ENCODE data around the gene HOXD13.

Gene HOXD13

DNA sequence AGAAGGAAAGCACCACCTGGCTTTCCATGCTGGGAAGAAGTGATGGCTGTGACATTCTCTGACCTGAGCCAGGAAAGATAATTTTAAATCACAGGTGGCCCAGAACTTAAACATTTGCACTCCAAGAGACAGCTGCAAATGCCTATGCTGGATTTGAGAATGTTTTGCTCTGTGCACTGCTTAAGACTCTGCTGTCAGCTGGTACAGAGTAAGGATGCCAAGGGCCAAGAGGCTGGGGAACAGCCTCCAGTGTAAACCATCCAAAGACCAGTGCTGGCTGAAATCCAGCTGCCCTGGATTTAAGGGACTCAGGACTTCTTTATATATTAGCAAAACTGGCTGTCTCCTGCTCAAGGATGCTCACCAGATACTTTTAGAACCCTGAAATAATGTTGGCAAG, 40.9 kb downstream of the HOXD13 start:
- DNase-seq, result no peak

DNA sequence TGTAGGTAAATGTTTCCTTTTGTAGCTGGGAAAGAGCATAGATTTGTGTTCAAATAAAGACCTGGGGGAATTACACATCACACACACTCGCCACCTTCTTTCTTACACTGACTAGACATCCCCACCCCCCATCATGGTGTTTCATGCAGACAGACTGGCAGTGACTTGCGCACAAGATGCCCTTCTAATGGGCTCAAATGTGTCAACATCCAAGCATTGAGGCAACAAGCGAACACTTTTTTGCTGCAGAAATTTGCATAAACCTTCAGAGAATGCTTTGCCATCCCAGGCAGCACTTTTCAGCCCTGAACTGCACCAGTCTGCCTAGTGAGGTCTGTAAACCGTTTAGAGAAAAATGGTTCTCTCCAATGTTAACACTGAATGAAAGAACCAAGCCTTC, 41.5 kb downstream of the HOXD13 start:
- no peak for DNase-seq

DNA sequence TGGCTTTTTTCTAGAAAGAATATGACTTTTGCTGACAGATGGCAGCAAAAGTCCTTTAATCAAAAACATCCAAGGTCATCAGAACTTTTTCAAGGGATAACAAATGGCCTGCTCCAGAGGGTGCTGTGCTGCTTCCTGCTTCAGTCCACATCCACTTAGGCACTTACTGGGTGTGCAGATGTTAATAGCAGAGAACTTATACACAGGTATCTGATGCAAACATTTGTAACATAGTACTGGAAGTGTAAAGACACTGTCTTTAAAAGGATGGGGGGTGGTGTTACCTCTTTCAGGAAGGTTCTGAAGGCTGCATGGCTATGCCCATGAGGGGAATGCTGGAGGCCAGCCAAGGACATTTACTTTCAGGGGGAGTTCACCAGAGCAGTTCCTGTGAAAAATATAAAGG, 42.5 kb downstream of the HOXD13 start:
- no peak for DNase-seq

DNA sequence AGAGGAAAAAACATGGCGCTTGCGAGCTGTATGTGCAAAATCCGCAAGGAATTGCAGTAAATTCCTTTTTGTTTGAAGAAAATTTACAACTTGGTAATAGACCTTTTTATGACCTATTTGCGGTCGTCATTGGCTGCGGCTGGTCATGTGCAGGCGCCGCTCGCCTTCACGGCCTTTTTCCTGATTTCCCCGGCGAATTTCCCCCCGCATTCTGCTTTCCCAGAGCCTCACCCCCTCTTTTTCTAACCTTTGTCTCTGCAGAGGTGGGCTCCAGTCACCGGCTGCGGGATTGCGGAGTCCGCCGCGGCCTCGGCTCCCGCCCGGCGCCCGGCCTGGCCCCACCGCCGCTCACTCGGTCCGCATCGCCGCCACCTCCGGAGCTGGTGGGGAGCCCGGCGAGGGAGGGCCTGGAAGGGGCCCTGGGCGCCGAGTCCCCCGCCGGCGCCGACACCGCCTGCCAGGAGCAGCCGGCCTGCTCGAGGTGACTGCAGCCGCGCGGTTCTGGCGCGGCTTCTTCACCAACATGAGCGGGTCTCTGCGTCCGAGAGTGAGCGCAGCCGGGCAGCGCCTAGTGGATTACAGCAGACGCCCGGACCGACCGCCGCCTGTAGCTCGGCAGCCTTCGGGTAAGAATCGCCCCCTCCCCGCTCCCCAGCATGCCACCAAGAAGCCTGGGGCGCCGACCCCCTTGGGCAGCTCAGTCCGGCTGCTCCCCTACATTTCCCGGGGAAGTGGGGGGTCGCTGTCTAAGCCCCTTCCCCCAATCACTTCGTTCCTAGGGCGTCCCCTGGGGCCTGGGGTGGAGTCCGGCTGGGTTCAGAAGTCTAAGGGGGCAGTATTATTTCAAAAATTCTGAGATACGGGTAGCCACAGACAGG, 44.1 kb downstream of the HOXD13 start:
- no peak for DNase-seq

DNA sequence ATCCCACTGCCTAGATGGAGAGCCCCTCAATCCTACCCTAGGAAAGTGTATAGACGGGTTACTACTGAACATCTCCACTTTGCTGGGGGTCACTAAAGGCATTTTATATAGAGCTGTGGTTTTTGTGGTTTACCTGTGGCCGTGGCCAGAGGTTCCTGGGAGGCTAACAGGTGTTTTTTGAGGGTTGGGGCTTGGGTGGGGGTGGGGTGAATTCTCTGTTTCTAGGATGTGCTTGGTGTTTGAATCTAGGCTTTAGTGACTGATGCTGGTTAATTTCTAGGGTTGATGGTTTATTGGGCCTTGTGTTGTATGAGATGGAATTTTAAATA, 44.7 kb downstream of the HOXD13 start:
- no peak for DNase-seq

DNA sequence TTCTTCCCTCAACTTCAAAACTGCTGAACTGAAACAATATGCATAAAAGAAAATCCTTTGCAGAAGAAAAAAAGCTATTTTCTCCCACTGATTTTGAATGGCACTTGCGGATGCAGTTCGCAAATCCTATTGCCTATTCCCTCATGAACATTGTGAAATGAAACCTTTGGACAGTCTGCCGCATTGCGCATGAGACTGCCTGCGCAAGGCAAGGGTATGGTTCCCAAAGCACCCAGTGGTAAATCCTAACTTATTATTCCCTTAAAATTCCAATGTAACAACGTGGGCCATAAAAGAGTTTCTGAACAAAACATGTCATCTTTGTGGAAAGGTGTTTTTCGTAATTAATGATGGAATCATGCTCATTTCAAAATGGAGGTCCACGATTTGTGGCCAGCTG, 45.4 kb downstream of the HOXD13 start:
- no peak for DNase-seq

DNA sequence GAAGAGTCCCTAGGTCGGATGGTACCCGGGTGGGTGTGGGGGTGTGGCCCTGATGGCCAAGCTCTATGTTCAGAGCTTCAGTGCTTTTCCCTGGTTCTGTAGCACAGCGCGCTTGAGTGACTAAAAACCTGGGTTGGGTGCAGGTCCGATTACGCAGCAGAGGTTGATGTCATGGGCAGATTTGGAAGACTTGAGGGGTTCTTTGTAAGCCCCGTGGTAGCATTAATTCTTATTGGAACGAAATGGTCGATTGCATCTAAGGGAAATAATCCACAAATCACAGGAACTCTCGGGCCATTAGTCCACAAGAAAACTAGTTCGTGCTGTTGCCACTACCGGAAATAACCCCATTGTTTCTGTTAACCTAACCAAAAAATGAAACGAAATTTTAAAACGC, 46.0 kb downstream of the HOXD13 start:
- no peak for DNase-seq

DNA sequence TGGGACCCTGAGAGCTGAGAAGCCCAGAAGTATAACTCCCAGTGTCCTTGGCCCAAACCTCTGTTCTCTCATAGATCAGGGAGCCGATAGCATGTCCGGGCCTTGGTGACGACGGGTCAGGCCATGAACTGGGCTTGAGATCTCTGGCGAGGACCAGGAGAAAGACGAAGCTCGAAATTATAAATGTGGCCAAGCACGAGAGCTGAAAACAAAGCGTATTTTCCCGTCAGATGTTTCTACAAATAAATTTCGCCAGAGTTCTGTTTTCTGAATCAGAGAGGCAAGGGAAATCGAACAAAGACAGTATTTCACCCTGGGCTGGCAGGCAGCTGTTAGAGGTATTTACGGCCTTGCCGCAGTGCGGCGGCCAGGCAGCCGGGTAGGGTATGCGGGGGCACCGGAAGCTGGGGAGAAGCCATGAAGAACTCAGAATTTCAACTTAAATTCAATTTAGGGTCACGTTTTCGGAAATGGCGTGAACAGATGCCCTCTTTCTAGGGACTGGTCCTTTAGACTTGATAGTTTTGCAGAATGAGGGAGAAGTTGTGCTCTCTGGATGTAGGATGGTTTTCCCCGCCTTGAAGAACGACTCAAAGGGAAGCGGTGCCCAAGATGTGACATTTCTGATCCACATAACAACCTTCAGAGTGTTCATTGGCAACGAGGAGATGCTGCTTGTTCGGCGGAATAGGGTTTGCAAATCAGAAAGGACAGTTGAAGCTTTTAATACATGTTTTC, 46.6 kb downstream of the HOXD13 start:
- no peak for DNase-seq

DNA sequence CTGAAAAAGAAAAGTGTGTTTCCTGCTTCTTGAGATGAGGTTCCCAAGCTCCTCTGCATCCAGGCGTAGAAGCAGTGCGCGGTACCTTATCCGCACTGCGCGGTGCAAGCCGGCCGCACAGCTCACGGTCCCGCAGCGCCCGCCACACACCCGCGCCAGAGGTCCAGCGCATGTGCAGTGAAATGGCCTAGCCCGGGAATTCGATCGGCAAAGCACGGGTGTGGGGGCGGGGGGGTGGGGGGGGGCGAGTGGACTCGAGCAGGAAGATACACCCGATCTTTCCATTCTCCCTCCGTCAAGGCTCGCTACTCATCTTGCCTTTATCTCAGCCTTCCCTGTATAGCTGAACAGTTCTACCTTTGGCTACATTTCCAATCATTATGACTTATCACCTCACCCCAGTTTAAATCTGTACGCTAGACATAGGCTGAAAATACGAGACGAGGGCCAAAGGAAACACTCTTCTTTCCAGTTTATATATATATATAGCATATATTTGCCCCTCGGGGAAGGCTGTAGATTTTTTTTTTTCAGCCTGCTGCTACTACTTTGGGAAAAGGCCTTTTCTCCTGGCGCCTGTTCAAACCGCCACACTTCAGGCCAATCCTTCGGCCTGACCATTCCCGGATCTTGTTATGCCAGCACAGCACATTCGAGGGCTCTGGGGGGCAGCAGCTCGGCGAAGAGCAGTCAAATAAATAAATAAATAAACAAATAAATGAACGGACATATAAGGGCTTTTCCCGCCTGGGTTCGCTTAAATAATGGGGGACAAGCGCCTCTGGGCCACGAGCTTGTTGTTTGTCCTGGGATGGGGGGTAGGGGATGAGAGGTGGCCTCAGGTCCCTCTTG, 47.4 kb downstream of the HOXD13 start:
- no peak for DNase-seq

DNA sequence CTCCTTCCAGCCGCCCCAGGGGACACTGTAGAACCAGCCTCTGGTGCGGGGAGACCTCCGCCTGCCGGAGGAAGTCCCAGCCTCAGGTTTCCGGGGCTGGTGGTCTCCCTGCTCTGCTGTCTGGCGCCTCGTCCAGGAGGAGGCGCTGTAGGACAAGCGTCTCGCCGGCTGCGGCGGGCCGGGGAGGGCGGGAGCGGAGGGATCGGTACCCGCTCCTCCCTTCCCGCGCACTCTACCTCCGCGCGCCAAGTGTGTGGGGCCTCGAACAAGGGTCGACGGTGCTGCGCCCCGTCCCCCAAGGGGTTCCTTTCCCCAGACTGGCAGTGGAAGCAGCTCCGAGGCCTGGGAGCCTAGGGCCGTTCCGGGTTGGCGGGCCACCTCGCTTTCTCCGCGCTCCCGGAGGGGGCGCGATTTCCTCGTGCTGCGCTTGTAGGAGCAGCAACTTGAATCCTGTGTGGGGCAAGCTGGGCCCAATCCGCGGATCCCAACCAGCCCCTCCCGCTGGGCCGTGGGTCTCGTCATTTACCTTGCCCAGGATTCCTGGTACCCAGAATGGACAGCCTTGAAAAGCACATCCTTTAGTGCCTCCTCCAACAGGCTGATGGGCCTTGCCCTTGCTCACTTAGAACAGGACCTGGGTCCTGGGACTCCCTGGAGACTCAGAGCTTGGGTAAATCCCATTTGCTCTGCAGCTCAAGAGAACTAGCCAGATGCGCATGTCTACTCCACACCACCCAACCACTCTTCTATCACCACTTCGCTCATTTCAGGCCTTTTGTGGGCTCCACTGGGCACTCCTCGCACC, 48.2 kb downstream of the HOXD13 start:
- DNase-seq, result peak; percentile 81

DNA sequence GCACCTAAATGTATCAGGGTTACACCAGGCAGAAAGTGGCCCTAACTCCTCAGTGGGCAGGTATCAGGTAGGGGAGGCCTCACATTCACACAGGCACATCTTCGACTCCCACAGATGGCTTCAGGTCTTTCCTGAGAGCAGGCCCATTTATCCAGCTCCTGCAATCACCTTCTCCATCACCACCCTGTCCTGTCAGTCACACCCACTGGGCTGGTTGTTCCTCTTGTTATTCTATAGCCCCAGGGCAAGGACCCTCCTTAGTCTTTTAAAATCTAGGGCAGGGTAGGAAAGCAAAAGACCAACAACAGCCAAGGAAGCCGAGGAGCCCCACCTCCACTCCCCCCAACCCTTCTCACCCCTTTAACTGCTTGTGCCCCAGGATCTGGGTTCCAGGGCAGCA, 49.8 kb downstream of the HOXD13 start:
- DNase-seq, result no peak

Data from activated effector memory CD4-positive, alpha-beta T cell treated with anti-CD3 and anti-CD28 coated beads, Interleukin-2, amount 50 U/mL, for 16 hours (primary cell).